SKM-1 (cell line): ENCODE measurements around the gene ACY1.

Experiments used
- DNase-seq: peaks from one replicate; lab custom pipeline; 2025; ENCODE audit not compliant: unreplicated experiment; lab: John Stamatoyannopoulos, UW

The ACY1 gene

GRCh38 chr3:52004163-52004787, 20.9 kb downstream of the ACY1 start:
- no peak for DNase-seq

GRCh38 chr3:52004906-52005395, 21.6 kb downstream of the ACY1 start:
- DNase-seq, result no peak

DNA sequence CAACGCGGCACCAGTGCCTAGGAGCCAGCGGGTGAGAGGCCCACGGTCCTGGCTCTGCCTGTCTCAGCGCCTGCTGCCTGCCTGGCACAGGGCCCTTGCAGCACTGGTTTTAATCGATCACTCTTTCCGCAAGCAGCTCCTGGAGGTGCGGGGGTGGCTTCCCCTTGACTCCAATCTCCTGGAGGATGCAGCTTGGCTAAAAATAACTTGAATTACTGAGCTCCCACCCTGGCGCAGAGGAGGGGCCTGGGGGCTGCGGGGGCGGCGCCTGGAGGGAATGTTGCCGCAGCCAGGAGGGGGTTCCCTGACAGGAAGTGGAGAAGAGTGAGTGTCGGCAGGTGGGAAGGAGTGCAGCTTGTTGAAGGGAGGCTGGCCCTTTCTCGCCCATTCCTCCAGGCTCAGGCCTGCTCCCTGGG, 22.2 kb downstream of the ACY1 start:
- no peak for DNase-seq

DNA sequence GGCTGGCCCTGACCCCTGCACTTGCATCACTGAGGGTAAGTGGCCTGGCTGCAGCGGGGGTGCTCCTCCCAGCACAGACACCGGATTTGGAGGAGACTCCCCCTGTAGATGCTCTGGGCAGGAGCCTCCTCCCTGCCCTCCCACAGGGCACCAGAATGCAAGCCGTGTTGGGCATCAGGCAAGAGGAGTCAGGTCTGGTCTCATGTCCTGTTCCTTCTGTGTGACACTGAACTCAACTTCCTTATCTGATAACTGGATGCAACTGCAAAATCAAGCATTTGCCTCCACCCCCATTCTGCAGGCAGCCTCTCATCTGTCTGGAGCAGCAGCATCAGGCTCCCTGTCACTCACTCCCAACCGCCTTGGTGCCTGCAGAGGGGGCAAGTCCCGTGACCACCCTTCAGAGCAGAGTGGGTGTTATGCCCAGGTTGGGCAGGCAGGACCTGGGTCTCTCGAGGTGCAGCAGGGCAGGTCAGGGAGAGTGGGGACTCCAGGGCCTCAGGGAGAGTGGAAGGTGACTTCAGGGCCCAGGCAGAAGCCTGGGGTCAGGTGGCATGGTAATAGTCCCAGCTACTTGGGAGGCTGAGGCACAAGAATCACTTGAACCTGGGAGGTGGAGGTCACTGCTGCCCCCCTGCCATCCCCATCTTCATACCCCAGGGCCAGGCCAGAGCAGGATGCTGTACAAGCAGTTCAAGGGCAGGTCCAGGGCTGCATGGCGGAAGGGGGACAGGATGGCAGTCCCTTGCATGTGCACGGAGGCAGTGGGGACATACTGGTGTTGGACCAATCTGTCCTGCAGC, 22.9 kb downstream of the ACY1 start:
- peak; percentile 54 for DNase-seq

DNA sequence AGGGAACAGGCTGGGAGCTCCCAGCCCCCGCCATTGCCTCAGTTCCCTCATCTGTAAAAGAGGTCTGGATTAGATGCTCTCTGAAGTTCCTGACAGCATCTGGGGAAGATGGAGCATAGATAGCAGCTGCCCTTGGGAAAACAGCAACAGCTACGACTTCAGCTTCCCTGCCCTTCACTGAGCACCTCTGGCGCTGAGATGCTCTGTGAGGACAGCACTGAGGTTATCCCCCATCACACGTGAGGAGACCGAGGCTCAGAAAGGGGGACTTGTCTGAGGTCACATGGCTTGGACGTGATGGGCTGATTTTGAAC, 23.4 kb downstream of the ACY1 start:
- no peak for DNase-seq

- no peak for DNase-seq
Measured at GRCh38 chr3:52007291-52007690, 24.0 kb downstream of the ACY1 start.

GRCh38 chr3:52010431-52010830, 27.1 kb downstream of the ACY1 start:
- DNase-seq, result no peak

- no peak for DNase-seq
Measured at GRCh38 chr3:52012699-52013098, 29.4 kb downstream of the ACY1 start.

DNA sequence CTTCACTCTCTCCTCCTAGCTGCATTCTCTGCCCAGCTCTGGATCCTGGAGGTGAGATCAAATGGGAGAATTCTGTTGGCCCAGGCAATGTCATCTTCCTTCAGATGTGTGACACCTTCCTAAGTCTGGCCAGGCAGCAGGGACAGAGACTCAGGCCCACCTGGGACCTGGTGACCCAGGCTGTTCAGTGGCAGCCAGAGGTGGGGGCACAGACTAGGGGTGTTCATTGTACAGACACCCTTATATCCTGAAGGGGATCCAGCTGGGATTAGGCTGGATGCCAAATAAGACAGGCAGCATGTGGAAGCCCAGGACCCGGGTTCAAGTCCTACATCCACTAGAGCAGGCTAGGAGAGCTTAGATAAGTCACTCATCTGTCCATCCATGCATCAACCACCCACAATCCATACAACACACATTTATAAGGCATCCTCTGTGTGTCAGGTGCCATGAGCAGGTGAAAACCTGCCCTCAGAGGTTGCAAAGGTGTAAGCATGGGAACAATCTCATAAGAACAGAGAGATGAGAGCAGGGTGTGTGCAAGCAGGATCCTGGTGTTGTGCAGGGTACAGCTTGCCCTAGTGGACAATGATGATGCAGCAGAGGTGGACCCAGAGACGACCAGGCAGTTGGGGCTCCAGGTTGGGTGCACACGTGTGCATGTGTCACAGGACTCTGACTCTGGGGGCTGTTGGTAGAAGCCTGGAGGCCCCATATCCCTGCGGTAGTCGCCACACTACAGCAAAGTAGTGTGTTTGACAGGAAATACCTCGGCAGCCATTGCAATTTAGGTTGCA, 30.7 kb downstream of the ACY1 start:
- no peak for DNase-seq

DNA sequence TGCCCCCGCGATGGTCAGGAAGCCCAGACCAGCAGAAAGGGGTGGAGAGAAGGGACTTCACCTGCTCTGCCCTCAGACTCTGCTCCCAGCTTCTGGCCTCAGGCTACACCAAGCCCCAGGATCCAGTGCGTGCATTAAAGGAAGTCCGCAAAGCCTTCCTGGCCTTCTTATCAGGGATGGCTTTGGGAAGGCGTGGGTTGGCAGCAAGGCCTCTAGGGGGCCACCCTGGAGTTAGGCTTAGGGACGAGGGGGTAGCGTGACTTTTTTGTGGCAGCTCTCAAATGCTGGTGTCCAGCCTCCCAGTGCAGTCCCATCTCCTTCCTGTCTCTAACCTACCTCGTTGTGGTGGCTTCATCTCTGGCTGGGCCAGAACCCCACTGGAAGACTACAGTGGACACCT, 31.3 kb downstream of the ACY1 start:
- no peak for DNase-seq

GRCh38 chr3:52015438-52016228, 32.3 kb downstream of the ACY1 start:
- no peak for DNase-seq

DNA sequence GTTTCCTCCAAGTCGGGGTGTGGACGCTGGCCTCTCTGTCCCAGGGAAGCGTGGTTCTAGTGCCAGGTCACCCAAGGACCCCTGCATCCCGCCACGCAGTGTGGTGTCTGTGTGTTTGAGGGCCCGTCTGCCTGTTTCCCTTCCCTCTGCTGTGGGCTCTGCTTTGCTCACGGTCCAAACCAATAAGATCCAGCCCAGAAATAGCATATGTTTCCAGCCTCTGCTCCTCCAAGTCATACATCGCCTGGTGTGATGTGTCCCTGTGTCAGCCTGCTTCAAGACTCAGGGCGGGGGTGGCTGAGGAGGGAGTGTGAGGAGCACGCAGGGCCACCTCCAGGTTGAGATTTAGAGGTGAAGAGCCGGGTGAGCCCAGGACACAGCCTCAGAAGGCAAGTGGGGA, 34.3 kb downstream of the ACY1 start:
- no peak for DNase-seq

GRCh38 chr3:52018319-52019000, 35.1 kb downstream of the ACY1 start:
- DNase-seq, result no peak

DNA sequence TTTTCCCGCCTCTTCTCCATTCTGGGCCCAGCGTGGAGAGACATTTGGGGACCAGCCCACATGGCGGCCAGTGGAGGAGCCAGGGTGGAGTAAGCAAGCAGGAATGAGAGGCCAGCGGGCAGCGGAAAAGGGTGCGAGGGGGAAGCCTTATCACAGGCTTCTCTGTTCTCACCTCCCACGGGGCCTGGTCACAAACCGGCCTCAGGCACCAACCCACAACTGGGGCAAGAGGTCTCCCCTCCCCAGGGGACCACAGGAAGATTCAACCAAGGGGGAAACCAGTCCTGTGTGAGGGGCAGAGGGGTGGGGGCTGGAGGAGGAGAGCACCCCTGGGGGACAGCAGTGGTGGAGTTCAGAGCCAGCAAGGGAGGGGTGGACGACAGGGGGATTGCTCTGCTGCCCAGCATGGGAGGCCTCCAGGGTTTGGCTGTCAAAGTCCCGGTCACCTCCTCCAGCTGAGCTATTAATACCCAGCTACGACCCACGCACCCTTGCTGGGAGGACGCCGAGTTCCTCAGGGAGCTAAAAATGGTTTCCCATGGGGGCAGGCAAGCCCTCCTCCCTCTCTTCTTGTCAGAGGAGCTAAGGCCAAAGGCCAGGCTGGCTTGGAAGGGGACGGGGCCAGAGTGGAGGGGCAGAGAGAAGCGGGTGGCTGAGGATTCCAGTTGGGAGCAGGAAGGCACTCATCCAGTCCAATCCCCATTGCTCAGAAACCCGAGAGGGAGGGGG, 36.2 kb downstream of the ACY1 start:
- no peak for DNase-seq

DNA sequence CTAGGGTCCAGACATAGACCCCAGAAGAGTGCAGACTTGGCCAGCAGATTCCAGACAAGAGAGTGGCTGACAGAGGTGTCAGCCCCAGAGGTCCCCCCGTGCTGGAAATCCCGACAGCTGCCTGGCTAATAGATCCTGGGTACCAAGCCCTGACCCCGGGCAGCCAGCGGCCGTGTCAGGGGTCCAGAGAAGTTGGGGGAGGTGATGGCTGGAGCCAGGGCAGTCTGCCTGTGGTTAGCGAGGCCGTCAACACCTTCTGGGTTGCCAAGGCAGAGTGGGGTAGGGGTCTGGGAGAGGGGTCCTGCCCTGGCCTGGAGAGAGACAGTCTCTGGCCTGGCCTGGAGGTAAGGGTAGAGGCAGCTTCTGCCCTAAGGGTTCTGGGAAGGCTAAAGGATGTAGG, 37.5 kb downstream of the ACY1 start:
- DNase-seq, result no peak

DNA sequence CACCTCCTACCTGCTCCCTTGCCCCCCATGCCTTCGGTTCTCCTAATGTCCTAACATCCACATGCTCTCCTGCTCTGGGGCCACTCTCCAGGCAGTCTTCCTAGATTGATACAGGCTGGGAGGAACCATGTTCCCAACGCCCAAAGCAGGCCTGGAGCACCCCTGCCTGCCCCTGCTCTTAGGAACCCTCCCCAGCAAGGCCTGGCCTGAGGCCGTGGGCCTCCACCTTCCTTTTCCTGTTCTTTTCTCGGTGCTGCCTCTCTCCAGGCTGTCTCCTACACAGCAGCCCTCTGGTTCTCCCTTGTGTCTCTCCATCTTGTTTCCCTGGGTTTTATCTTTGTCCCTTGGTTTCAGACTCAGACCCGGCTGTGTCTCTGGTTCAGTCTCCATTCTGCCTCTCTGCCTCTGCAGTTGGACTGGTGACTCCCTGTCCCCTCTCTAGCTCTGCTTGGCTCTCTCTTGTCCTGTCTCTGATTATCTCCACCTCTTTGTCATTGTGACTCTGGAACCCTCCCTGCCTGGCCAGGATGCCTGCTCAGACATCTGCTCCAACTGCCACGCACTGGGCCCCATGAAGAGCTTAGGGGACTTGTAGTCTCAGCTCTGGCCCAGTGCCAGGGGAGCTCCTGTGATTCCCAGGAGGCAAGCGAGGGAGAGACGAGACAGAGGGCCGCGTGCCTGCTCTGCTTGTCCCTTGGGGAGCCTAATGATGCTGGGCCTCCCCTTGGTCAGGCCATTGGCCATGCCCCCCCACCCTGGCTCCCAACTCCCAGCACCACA, 38.3 kb downstream of the ACY1 start:
- no peak for DNase-seq

- no peak for DNase-seq
Measured at GRCh38 chr3:52022323-52023100, 39.2 kb downstream of the ACY1 start.

GRCh38 chr3:52023101-52023770, 39.9 kb downstream of the ACY1 start:
- DNase-seq, result no peak
